ENCODE results near the gene GRIP1.

GRCh38 chr12:66297923-66298322, 381.0 kb downstream of the GRIP1 start:
- no peak for TF ChIP-seq POLR2A (IDR thresholded peaks at IDR 0.05; ENCODE audit: low read depth, low read length)
- TF ChIP-seq TAF1 (IDR thresholded peaks at IDR 0.05; ENCODE audit: low read depth, low read length), result no peak
- TF ChIP-seq SPI1 (IDR thresholded peaks at IDR 0.05; ENCODE audit: low read depth, low read length), result no peak
- TF ChIP-seq POLR2AphosphoS5 (IDR thresholded peaks at IDR 0.05; ENCODE audit: low read depth, low read length), result no peak

Data from GM12891 (cell line).